NOMO-1 treated with DMSO at 0.1 percent for 48 hours (cell line): ENCODE results near the gene RAB15.

ENCODE experiments used
- DNase-seq: peaks from one replicate; lab custom pipeline; 2025; ENCODE audit not compliant: unreplicated experiment; lab: John Stamatoyannopoulos, UW

Gene RAB15

DNA sequence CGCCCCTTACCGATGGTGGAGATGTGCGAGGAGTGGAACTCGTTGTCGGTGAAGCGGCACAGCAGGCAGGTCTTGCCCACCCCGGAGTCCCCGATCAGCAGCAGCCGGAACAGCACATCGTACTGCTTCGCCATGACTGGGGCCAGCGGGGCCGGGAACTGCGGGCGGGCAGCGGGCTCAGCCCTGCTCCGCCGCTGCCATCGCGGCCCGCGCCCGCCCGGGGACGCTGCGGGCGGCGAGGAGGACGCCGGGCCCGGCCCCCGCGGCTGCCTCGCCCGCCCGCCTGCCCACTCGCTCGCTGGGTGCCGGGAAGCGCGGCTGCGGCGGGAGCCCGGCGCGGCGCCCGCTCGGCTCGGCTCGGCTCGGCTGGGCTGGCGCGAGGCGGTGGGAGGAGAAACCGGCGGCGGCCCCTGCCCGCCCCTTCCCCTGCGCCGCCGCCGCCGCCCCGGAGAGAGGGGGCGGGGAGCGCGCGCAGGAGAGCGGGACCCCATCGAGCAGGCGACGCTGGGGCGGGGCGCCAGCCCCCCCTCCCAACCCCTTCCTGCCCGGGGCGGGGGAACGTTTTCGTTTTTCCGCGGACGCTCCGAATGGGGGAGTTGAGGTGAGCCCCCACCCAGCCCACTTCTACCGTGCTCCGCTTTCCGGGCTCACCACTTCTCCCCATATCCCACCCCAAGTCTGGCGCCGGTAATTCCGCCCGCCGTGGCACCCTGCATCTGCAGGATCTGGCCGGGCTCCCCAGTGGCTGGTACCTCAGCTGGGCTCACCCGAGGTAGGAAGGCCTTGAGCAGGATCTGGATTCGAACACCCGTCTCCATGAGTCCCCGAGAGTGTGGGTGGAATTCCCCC, at the start of gene RAB15:
Gene RAB15 (minus strand): TSS at position 394 of the 849 bp plus-strand sequence. CDS start 260 bp downstream, at position 134.
- DNase-seq, result peak; percentile 9

DNA sequence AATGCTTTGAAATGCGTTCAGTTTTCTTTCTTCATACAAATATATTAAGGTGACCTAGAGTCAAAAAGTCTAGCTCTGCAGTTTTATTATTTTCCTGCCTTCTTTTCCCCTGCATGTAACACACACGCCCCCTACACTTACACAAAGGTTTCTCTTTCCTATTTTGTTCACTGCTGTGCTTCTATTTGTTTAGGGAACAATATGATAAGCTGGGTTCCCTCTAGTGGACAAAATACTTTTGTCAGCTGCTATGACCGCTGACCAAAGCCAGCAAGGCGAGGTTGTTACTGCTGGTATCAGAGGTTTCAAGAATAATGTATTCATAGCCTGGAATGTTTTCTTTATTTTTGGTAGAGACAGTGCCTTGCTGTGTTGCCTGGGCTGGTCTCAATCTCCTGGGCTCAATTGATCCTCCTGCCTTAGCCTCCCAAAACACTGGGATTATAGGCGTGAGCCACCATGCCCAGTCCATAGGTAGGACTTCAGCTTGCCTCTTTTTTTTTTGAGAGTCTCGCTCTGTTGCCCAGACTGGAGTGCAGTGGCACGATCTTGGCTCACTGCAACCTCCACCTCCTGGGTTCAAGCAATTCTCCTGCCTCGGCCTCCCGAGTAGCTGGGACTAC, 47.9 kb upstream of the RAB15 start:
- peak; percentile 77 for DNase-seq

DNA sequence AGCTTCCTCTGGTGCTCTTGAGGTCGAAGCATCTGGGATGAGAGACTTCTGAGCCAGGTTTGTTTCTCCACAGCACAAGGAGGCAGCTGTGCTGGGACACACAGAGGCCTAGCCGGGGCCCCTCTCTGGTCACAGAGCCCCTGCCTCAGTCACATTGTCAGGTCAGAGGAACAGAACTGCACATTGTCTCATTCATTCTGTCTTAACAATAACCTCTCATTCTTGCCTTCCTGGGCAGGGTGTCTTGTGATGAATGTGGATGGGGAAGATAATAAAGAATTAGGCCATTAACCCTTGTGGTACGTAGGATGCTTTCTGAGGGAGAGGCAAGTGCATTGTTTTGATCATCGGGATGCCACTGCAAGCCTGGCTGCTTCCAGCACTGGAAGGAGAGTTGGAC, 44.3 kb upstream of the RAB15 start:
- DNase-seq, result no peak

DNA sequence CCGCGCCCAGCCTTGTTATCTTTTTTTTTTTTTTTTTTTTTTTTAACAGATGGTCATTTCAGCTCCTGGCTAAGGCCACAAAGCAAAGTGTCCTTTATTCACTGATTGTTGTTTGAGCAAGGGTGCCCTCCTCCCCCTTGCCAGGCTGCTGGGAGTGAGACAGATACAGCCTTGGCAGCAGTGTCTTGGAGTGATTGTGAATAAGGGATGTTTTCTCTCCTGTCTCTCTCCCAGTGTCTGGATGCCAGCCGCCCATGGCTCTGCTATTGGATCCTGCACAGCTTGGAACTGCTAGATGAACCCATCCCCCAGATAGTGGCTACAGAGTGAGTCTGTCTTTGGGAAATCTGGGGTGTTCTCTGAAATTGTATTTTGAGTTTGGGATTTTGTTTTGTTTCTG, 43.3 kb upstream of the RAB15 start:
- no peak for DNase-seq

DNA sequence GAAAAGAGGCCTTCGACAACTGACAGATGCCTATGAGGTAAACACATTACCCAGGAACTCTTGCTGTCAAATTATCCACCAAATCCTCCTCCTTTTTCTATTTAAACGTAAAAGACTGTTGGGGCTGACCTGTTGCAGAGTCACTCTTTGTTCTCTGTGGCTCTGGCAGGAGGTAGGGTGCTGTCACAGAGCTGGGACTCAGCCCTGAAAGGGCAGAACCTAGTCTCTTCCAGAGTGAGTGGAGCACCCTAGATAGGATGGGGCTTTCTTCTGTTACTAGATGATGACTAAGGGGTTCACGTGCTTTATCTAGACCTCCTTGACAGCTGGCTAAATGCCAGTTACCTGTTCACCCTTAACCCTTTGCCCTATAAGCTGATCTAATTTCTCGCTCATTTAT, 40.2 kb upstream of the RAB15 start:
- DNase-seq, result no peak

DNA sequence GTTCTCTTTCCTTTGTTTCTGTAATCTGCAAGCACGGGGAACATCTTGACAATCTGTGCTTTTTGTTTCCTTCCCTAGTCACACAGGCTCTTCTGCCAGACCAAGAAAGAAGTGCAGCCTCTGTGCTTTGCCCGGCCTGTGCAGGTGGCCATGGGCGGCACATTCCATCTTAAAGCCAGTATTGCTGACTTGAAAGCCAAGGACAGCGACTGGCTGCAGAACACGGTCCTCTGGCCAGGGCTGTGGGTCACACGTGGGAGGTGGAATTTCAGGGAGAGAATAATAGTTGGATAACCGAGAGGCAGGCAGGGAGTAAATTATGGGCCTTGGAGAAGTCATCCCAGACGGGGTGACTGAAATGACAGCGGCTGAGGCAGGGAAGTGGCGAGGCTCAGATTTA, 39.4 kb upstream of the RAB15 start:
- no peak for DNase-seq

DNA sequence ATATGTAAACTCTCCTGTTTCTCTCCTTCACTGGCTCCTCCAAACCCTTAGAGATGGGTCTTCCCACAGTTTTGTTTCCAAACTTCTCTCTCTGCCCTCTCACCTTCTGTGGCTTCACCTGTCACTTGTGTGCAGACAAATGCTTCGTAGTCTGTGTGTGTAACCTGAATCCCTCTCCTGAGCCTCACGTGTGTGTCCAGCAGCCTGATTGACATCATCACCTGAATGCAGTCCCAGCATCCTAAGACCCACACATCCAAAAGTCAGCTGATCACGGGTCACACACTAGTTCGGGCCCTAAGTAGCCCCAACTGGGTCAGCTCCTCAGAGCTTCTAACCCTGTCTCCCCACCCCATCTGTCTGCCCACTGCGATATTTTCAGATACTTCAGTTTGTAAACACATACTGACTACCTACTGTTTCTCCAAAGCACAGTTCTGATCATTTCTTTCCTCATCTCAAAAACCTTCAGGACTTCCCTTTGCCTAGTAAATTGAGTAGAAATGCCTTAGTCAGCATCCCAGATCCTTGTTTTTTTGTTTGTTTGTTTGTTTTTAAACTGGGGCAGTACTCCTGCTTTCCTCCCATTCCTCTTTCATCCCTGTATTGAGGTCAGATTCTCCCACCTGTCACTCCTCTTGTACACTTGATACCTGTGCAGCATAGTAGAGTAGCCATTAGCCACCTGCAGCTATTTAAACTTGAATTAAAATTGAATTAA, 38.2 kb upstream of the RAB15 start:
- DNase-seq, result no peak

DNA sequence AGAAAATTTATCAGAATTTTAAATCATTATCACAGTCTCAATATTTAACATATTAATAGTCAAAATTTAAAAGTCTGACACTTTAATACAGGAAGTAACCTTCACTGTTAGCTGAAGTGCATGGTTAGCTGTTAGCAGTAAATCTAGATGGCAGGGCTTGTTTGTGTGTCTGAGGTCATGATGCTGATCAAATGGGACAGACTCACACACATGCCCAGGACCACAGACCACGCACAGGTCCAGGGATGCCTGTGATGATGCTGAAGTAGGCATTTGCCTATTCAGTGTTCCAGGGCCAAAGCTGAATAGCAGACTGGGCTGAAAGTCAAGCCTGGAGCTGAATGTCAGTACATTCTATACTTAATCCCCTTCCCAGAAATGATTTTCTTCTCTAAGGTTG, 35.1 kb upstream of the RAB15 start:
- DNase-seq, result no peak

DNA sequence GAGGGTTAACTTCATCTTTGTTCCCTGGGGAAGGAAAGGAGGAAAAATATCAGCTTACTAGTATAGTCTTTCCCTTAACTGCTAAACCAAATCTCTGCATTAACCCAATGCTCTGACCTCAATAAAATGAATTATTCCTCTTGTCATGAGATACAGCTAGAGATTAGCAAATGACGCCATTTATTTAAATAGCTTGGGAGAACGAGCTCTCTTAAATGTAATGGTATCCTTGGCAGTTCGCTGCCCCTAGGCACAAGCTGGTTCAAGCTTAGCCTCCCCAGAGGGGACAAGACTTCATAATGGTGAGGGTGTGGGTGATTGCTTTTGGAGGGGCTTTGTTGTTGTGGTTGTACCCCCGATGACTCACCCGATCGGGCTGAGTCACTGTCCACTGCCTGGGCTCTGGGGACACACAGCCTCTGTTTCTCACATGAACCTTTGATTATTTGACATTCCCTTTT, 34.2 kb upstream of the RAB15 start:
- no peak for DNase-seq

DNA sequence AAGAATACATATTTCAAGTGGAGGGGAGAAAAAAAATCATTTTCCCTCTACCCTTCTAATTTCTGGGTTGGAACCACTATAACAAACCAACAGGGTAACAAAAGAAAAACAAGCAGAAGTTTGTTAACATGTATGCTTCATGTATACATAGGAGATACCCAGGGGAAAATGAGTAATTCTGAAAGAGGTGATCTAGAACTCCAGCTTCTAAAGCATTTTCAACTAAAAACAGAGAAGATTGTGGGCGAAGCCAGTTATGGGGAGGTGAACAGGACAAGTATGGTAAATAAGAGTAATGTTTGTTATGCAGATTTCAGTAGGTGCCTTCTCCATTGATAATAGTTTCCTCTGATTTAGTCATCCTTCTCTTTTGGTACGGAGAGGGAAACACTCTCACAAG, 31.3 kb upstream of the RAB15 start:
- no peak for DNase-seq

DNA sequence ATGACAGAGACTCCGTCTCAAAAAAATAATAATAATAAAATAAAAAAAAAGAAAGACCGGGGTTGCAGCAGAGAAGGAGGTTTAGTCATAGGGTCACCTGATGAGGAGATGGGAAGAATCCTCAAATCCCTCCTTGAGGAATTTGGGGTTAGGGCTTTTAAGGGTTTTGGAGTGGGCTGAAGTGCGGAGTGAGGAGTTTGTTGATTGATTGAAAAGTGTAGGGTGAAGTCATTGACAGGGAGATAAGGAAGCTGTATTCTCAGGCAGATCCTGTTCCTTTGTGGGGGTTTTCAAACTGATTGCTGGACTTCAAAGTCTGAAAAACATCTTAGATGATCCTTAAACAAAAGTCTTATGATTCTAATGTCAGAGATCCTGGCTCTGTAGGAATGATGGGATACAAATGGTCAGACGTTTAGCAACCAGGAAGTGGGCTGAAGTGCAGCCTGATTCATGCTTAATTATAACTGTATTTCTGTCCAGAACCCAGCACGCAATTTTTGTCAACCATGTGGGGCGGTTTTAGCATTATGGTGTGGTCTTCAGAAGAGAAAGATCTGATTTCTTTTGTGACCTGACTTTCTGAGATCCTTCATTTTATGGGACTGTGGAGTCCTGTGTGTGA, 30.6 kb upstream of the RAB15 start:
- peak; percentile 33 for DNase-seq

DNA sequence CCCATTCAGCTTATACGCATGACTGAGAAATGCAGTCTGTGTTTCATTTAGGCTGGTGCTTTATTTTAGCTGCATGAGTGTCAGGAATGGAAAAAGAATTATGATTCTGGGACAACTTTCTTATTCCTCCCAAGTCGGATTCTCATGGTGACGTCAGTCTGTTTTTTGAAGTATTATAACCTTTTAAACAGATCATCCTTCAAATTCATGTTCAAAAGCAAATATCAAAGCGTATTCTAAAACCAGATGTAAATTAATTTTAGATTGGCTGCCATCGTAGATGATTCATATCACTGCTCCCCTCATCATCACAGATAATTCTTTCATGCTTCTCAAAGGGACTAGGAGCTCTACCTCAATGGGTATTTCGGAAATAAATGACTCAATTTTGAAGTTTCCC, 29.6 kb upstream of the RAB15 start:
- DNase-seq, result no peak

DNA sequence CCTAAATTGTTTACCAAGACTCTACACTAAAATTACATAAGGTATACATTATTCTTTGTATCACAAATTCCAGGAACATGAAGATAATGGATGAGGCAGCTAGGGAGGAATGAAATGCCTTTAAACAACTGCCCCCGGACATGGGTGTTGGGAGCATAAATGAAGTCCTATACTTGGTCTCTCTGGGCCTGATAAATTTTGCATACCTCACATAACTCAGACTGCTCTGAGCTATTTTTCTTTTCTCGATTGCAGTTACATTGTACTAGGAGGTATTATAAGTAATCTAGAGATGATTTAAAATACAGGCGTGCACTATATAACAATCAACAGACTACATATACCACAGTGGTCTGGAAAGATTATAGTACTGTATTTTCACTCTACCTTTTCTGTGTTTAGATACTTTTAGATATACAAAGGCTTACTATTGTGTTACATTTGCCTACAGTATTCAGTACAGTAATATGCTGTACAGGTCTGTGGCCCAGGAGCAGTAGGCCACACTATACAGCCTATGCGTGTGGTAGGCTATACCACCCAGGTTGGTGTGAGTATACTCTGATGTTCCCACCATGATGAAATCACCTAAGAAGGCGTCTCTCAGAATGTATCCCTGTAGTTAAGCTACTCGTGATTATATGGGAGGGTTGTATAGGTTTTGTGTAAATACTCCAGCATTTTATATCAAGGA, 28.9 kb upstream of the RAB15 start:
- no peak for DNase-seq

DNA sequence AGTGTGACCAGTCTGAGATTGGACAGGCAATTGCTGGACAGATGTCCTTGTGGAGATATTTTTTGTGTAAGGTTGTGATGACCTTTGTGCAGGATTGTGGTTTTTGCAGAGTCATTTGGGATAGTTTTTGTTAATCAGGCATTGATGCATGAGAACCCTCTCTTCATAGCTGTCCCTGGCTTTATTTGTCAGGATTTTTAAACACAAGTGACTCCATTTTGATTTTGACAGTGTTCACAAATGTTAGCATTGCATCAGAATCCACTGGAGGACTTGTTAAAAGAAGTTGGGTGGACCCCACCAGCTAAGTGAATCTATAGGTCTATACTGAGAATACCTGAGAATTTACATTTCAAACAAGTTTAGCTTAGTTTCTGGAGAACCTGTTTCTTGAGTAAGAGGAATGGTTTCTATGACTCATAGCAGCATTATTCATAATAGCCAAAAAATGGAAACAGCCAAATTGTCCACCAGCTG, 26.4 kb upstream of the RAB15 start:
- peak; percentile 32 for DNase-seq

DNA sequence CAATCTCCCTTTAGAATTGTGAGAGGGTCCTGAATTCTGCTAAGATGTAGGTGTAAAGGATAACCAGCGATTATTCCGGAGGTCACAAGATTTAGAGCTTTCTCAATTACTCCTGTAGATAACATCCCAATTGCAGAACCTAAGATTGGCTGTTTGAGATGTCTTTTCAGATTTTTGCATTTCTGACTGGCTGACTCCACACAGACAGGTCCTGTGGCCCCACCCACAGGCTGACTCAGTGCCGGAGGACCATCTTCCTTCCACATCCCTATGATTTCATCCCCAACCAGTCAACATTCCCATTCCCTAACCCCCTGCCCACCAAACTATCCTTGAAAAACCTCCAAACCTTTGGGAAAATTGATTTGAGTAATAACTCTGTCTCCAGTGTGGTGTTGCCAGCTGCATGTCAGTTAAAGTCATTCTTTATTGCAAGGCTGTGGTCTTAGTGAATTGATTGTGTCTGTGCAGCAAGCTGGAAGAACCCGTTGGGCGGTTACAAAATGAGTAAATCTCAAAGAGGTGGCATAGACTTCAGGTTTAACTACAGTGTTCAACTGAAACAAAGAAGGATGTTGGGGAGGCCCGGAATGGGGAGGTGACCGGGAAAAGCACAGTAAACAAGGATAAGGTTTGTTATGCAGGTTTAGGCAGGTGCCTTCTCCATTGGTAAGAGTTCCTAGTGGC, 25.1 kb upstream of the RAB15 start:
- no peak for DNase-seq

DNA sequence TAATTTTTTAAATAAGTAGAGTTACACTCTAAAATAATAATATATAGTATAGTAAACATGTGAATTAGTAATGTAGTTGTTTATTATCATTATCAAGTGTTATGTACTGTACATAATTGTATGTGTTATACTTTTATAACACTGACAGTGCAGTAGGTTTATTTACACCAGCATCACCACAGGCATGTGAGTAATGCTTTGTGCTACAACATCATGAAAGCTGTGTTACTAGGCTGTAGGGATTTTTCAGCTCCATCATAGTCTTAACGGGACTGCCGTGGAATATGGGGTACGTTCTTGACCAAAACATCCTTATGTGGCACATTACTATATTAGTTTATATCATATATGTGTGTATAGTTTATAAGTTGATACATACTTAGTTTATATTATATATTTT, 23.2 kb upstream of the RAB15 start:
- DNase-seq, result no peak

DNA sequence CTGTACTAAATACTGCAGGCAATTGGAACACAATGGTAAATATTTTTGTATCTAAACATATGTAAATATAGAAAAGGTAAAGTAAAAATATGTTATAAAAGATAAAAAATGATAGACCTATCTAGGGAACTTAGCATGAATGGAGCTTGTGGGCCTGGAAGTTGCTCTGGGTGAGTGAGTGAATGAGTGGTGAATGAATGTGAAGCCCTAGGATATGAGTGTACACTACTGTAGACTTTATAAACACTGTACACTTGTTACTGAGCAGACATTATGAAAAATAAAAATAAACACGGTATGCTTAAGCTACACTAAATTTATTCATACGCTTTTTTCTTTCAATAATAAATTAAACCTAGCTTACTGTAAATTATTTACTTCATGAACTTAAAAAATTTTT, 22.4 kb upstream of the RAB15 start:
- no peak for DNase-seq

DNA sequence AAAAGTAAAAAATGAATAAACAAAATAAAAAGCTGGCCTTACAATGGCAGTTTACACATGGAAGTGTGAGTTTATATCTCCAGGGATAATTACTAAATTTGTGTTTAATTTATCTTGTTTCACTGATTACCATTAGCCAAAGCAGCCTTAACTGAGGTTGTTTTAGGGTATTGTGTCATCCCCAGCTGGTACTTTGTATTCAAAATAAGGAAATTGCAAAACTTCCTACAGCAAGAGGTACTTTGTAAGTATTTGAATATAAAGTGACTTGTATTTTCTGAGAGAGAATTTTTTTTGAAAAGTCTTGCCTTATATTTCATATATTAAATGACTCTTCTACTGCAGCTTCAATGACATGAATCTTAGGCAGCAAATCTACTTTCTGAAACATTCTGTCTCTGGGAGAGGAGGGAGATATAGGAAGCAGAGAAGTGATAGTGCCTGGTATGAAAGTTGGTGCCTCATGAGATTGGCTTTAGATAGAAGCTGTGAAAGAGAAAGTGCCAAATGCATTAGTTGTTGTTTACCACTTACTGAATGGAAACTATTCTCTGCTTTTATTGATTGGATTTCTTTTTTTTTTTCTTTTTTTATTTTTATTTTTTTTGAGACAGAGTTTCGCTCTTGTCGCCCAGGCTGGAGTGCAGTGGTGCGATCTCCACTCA, 21.3 kb upstream of the RAB15 start:
- peak; percentile 77 for DNase-seq

DNA sequence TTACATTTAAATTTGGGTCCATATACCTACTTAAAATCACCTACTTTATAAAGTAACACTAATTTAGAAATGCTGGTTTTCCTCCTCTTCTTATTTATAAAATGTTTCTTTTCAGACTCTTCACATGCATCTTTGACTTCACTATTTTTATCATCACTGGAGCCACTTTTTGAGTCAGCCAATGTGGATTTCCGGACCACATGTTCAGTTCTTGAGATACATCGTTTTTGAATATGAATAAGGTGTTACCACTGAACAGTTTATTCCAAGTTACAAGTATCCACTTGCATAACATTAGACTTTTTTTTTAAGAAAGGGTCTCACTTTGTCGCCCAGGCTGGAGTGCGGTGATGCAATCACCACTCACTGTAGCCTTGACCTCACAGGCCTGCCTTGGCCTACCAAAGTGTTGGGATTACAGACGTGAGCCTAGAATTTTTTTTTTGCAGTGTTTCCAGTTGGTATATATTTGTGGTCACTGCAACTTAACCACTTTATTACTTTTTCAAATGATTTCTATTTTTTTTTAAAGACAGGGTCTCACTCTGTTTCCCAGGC, 20.3 kb upstream of the RAB15 start:
- DNase-seq, result peak; percentile 19
